GM10248 (cell line): ENCODE data around the gene RAB44.

Experiments
- CTCF ChIA-PET: fragments of 300-600 bp; sonication (Branson Sonifier 250); formaldehyde crosslinking; extraction: SDS; loops from one replicate; lab custom pipeline; 2021; ENCODE audit warnings: antibody characterized with exemption; lab: Yijun Ruan, JAX
- POLR2A ChIA-PET: fragments of 350-650 bp; sonication (Branson Sonifier 250); formaldehyde crosslinking; extraction: SDS; loops from one replicate; lab custom pipeline; 2020; ENCODE audit warnings: antibody characterized with exemption; lab: Yijun Ruan, JAX
- DNase-seq: peaks from one replicate; pipeline ENCODE4 v3.0.0; 2012; ENCODE audit errors: extremely low spot score
- CTCF ChIP-seq: IDR thresholded peaks from 2 replicates; pipeline ENCODE4 v1.5.1; 2012; ENCODE audit warnings: mild to moderate bottlenecking, low read depth; ENCODE audit errors: extremely low read depth, missing control alignments, control extremely low read depth

The RAB44 gene

GRCh38 chr6:36737043-36737785 lies 39.6 kb downstream of the RAB44 start:
- POLR2A ChIA-PET = no interaction called here
- no peak for DNase-seq
- CTCF ChIA-PET = interaction anchor here (0.9 to 2.2 kb wide), 2 partner anchors 22 to 122 kb away, joined by 3 to 7 read pairs; no protein-coding TSS in a partner anchor
- no peak for TF ChIP-seq CTCF

- DNase-seq = no peak
- POLR2A ChIA-PET = no interaction called here
- no peak for TF ChIP-seq CTCF
- CTCF ChIA-PET = interaction anchor here (2.2 kb wide), 1 partner anchor 123 kb away, joined by 7 read pairs; no protein-coding TSS in a partner anchor
These were observed 40.5 kb downstream of the RAB44 start for GRCh38 chr6:36738108-36738507.

GRCh38 chr6:36739947-36740817 lies 42.6 kb downstream of the RAB44 start:
- POLR2A ChIA-PET = interaction anchor here (0.6 kb wide), 1 partner anchor 142 kb away, joined by 4 read pairs; no protein-coding TSS in a partner anchor
- DNase-seq = no peak
- no peak for TF ChIP-seq CTCF
- CTCF ChIA-PET = interaction anchor here (3.0 kb wide), 1 partner anchor 19 kb away, joined by 17 read pairs; no protein-coding TSS in a partner anchor

GRCh38 chr6:36740818-36741179 lies 43.2 kb downstream of the RAB44 start:
- TF ChIP-seq CTCF = no peak
- no peak for DNase-seq
- ChIA-PET CTCF (interaction anchor here (3.0 kb wide), 1 partner anchor 18 kb away, joined by 17 read pairs; no protein-coding TSS in a partner anchor), POLR2A (no interaction called here)

GRCh38 chr6:36742146-36742545 lies 44.5 kb downstream of the RAB44 start:
- CTCF ChIA-PET = no interaction called here
- TF ChIP-seq CTCF = no peak
- no peak for DNase-seq
- POLR2A ChIA-PET = no interaction called here

GRCh38 chr6:36743032-36743431 lies 45.4 kb downstream of the RAB44 start:
- no peak for TF ChIP-seq CTCF
- CTCF ChIA-PET = interaction anchor here (9.0 kb wide), 1 partner anchor 16 kb away, joined by 48 read pairs; no protein-coding TSS in a partner anchor
- POLR2A ChIA-PET = no interaction called here

More at GRCh38 chr6:36743032-36743431, 45.4 kb downstream of the RAB44 start:
- no peak for DNase-seq
